Amygdala (tissue), 56 donors: Measurements from ENCODE around the gene CD164L2.

Experiments
- DNase-seq, 56 donors: peaks; one replicate each; lab custom pipeline; 2025; lab: John Stamatoyannopoulos, UW

Gene CD164L2

DNA sequence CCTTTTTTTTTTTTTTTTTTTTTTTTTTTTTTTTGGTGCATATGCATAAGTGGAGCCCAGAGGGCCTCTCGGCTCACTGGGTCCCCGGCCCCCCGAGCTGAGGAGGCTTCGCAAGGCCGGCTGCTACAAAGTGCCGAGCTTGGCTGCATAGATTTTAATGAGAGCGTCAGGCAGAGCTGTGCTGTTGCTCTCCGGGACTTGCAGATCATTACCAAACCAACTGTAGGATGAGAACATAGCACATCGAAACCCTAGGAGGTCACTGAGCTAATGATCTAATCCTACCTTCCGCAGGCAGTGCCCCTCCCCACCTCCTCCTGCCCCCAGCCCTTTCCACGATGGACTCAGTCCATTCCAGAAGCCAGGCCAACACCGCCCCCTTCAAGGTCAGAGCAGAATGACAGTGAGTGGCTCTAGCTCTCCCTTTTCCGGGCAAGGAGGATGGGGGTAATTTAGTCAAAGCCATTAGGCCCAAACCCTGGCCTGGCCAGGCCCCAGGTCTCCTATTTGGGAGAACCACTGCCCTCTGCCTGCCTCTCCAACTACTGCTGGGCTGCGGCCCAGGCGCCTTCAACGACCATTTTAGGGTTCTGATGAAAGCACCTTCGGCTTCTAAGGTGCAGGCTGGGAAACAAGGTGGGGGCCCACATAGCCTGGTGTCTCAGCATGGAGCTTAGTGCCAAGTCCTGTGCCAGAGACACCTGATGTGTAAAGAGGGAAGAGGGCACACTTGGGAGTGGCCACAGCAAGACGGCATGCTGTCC, 22.6 kb upstream of the CD164L2 start:
- DNase-seq: peak in 2 of 56 donors; percentile 32 to 43

DNA sequence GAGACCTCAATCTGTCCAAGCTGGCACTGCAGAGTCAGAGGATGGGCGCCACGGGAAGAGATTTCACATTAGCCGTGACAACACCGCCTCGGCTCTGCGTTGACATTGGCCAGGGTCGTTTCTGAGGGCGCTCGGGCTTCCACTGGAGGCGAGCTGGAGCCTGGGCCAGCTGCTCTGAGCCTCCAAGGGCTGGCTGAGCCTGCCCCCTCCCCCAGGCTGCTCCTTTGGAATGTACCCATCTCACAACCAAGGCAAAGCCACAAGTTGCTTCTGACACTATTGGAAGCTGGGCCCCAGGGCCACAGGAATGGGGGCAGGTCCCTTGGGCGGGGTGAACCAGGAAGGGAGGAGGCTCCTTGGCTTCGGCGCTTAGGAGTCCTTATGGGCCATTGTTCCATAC, 21.9 kb upstream of the CD164L2 start:
- peak in 4 of 56 donors; percentile 9 to 29 (median 14) for DNase-seq

DNA sequence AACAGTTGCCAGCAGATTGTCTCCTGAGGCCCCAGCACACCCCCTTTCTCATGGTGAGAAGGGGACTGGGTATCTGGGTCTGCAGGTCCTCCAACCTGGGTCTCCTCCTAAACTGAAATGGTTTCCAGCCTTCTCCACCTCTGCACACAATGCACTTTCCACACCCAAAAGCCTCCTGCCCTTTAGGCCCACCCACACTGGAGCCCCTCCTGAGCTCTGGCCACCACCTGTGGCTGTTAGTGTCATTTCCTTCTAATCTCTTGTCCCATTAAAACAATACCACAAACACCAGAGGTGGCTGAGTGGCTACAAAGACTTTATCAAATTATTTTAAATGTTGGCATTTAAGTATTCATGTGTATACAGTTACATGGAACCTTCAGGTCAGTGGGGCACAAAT, 20.8 kb upstream of the CD164L2 start:
- no peak for DNase-seq

DNA sequence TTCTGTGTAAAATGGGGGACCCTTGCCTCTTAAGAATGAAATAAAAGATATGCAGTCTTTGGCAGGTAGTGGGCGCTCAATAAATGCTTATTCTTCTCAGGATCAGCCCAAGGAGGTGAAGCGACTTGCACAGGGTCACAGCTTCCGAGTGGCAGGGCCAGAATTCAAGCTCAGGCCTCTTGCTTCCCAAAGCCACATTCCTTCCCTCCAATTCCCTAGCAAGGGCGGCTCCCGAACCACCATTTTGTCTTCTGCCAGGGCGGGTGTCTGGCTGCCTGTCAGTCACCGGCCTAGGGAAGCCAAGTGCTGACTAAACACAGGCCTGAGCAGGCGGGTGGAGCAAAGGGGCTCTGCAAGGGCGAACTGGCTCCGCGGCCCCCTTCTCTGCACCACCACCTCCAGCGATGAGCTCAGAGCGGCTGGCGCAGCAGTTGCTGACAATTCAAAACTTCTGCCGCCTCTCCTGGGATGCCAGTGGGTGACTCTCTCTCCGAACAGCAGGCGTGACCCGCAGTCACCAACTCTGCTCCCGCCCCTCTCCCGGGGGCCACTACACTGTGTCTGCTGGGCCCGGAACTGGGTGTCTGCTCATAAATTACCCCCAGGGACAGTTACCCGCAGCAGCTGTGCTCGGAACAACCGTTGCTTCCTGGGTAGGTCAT, 20.1 kb upstream of the CD164L2 start:
- DNase-seq: peak in 14 of 56 donors; percentile 9 to 48 (median 38)

DNA sequence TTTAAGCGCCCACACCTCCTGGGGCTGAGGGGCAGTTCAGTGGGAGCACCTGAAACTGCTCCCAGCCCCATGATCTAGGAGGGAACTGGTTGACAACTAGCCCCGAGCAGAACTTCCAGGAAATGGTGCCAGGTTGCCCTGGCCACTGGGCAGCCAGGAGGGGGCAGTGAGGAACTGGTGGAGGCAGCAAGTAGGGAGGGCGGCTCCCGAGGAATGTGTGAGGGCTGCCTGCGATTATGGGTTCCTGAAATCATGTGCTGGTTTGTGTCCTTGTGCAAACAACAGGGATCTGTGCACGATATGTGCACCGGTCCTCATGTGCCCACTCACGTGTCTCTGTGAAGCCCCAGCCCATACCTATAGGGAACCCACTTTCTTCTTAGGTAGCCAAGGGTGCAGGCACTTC, 19.2 kb upstream of the CD164L2 start:
- peak in 47 of 56 donors; percentile 14 to 75 (median 48) for DNase-seq

DNA sequence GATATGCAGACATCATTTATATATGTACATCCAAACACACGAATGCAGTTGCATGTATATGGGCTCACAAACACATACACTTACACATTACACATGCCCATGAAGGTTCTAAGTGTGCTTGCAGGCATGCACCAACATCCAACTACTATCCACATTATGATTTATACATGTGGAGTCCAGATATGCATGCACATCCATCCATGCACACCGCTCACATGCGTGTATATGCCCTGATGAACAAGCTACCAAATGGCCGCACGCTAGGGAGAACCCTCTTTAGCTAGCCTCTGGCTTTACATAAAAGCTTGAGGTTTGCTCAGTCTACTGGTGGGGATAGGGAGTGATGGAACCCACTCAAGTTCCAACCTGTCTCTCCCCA, 17.8 kb upstream of the CD164L2 start:
- no peak for DNase-seq

DNA sequence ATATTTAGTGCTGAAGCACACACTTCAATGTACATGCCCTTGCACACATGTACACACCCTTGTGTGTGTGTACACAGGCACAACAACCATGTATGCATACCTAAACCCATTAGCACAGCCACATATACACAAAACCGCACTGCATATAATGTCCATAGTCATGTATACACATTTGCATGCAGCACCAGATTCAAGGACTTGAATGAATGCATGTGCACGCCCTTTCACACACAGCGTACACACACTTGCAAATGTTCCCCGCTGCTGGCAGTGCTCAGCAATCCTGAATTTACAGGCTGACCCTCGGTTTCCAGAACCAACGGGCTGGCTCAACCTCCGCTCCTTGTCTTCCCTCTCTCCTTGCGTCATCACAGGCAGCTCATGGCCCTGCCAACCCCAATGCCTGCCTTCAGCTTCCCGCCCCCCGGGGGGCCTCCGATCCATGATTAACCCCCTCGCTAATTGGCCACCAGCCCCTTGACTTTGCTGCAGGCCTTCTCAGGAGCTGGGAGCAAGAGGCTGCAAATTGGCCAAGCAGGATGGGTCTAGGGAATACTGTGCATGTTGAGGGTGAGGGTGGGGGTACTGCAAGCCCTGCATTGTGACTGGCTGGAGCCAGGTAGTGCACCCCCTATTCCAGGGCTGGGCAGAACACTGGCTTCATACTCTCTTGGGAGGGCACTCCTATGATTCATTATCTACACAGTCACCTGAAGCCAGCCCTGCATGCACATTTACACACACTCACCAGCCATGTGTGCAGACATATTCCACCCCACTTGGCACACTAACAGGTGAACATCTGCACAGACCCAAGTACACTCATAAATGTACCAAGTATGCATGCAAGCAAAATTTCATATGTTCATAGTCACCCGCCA, 17.2 kb upstream of the CD164L2 start:
- DNase-seq: peak in 4 of 56 donors; percentile 15 to 23 (median 20)

DNA sequence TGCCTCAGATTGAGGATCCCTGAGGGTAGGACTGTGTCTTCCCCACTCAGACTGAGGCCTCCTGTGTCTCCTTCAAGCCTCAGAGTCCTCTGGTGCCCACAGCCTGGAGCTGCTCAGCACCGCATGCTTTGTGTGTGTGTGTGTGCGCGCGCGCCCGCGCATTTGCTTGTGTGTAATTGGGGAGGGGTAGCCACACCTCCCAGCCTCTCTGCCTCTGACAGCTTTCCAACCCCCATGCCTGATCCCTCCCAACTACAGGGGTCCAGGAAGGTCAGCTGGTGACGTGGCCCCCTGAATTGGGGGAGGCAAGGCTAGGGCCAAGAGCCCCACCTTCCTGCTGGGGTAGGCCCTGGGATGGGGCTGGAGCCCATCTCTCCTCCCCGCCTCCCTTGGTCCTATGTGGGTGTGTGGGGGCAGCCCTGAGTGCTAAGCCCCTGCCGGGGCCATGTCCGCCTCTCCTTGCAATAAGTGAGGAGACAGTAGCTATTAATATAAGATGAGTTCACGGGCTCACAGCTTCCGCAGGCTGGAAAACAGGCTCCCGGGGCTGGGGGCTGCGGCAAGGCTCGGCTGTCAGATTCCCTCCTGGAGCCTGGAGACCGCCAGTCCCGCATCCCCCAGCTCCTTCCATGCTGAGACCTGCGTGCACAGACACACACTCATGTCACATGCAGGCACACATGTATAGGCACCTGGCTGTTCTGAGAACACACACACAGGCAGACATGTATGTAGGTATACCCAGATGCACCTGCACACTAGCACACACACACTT, 16.3 kb upstream of the CD164L2 start:
- DNase-seq: peak in 3 of 56 donors; percentile 7 to 52 (median 17)

DNA sequence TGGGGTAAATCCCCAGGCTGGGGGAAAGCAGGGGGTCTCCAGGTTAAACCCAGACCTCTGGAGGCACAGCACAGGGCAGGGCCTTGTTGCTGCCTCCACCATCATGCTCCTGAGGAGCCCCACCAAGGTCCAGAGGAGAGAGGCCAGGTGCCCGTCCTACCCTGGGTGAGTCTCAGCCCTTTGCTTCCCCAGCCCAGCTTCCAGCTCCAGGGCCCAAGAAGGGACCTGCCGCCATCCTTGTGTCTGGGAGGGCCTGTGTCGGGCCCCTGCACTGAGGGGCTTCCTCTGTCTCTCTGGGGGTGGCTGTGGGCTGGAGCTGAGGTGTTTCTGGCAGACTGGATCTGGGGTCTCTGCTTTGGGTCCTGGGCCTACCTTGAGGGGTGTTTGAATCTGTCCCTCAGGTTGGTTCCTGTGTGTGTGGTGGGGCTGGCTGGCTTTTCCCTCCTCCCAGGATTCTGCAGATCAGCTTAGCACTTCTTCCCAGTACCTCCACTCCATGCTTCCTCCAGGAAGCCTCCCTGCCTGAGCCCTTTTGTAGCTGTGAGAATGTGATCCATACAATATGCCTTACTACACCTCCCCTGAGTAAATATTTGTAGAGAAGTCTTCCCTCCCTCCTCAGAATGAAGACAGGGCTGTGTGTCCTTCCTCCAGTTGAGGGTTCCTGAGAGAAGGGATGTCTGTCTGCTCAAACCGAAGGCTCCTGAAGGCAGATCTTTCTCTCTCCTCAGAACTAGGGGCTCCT, 15.4 kb upstream of the CD164L2 start:
- DNase-seq: no peak

DNA sequence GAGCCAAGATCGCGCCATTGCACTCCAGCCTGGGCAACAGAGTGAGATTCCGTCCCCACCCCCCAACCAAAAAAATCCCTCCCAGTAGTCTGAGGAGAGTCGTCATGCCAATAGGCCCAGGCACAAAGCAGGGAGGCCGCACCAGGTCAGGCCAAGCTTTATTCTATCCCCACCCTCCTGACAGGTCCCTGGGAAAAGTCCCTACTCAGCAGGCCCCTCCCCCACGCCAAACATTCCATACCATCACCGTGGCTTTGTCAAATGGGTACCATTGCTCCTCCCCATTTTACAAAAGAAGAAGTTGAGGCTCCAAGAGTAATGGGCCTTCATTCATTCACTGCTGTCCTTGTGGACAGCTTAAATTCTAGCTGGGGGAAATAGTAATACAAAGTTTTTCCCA, 14.6 kb upstream of the CD164L2 start:
- DNase-seq: no peak

DNA sequence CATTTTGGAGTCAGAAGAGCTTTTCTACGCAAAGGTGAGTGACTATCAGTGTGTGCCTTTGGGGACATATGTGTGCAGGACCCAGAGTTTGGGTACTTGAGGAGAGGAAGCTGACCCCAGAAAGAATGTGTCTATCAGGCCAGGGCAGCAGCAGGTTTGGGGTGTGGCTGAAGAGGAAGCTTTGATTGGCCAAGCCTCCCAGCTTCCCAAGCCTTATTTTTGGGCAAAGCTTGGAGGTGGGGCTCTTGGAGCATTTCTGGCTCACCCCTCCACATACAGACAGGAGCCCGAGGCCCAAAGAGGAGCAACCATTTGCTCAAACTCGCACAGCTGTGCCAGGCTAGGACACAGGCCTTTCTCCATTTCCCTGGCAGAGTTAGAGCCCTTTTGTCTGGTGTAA, 14.0 kb upstream of the CD164L2 start:
- DNase-seq: no peak

DNA sequence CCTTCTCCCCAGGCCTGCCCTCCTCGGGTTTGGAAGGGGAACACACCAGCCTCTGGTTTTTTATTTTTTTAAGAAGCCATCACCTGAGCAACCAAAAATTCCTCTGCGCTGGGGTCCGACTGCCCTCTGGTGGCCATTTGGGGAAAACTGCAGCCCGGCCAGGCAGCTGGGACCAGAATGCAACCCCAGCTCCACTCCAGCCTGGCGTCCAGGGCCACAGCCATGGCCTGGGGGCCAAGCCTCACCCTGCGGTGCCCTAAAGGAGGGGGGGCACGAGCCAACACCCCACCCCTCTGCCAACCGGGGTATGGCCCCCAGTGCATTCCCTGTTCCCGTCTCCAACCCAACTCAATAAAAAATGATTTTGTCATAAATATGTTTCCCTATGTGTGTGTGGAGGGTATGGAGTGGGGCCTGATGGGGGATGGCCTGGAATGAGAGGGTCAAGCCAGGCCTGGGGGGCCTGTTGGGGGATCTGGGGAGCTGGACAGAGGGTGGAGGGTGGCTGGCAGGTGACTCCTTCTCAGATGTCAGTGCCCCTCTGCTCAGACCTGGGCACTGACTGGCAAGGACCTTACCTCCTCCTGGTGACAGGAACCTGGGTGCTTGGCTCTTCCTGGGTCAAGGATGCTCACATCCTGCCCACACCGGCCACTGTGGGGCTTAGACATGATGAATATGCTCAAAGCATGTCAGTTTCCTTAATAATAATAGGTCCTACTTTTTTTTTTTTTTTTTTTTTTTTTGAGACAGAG, 12.5 kb upstream of the CD164L2 start:
- DNase-seq: peak in 44 of 56 donors; percentile 14 to 80 (median 48)

DNA sequence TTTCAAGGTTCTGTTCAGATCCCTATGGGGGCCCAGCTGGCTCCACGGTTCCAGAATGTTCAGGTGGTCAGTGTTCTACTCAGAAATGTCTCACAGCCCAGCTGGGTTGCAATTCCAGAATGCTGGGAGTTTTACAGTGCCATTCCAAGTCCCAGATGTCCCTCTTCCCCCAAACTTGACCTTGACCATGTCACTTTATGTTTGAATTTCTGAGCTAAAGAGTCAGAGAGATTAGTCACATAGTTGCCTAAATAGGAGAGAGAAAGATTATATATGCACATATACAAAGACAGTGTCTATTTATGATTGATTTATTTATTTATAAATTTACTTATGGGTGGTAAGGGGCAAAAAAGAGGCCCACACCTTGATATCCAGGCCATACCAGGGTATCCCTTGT, 11.8 kb upstream of the CD164L2 start:
- DNase-seq: no peak

DNA sequence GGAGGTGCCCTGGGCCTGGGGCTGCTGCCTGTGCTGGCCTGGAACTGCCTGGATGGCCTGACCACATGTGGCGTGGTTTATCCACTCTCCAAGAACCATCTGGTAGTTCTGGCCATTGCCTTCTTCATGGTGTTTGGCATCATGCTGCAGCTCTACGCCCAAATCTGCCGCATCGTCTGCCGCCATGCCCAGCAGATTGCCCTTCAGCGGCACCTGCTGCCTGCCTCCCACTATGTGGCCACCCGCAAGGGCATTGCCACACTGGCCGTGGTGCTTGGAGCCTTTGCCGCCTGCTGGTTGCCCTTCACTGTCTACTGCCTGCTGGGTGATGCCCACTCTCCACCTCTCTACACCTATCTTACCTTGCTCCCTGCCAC, 11.1 kb upstream of the CD164L2 start:
- no peak for DNase-seq

DNA sequence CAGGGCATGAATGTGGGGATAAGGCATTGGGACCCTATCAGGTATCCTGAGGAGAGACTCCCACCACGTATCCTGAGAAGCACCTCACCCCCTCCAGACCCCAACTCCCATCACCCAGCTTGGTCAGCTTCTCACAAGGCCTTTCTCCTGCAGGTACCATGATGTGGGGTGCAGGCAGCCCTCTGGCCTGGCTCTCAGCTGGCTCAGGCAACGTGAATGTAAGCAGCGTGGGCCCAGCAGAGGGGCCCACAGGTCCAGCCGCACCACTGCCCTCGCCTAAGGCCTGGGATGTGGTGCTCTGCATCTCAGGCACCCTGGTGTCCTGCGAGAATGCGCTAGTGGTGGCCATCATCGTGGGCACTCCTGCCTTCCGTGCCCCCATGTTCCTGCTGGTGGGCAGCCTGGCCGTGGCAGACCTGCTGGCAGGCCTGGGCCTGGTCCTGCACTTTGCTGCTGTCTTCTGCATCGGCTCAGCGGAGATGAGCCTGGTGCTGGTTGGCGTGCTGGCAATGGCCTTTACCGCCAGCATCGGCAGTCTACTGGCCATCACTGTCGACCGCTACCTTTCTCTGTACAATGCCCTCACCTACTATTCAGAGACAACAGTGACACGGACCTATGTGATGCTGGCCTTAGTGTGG, 10.6 kb upstream of the CD164L2 start:
- no peak for DNase-seq

DNA sequence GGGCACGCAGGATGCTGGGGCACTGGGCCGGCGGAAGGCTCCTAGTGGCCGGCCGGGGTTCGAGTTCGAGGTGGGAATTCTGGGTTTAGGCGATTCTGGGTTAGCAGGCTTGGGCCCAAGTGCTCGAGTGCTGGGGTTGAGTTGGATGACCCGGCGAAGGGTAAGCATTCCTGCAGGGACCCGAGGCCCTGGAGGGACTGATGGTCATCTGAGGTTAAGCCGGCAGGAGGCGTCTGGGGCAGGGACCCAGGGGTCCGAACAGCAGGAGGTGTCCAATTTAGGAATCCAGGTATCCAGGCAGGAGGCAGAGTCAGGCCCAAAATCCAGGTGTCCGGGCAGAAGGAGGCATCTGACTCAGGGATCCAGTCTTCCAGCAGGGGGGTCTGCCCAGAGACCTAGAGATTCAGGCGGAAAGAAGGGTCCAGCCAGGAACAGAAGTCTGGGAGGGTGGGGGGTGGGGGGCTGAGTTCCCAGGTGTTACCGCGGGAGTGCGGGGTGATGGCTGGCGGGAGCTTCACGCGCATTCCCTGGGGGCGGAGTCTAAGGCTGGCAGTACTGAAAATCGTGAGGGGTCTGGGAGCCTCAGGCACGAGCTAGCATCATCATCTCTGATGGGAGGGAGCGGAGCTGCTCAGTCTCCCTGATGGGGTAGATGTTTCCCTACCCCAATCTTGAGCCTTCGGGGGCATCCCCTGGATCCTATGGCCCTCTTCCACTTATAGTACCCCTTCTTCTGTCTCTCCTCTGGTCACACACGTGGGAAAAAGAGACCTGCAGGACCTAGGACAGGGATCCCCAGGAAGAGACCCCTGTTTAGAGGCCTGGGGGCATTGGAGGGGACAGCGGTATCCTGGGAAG, 9.9 kb upstream of the CD164L2 start:
- peak in 3 of 56 donors; percentile 19 to 26 (median 24) for DNase-seq

DNA sequence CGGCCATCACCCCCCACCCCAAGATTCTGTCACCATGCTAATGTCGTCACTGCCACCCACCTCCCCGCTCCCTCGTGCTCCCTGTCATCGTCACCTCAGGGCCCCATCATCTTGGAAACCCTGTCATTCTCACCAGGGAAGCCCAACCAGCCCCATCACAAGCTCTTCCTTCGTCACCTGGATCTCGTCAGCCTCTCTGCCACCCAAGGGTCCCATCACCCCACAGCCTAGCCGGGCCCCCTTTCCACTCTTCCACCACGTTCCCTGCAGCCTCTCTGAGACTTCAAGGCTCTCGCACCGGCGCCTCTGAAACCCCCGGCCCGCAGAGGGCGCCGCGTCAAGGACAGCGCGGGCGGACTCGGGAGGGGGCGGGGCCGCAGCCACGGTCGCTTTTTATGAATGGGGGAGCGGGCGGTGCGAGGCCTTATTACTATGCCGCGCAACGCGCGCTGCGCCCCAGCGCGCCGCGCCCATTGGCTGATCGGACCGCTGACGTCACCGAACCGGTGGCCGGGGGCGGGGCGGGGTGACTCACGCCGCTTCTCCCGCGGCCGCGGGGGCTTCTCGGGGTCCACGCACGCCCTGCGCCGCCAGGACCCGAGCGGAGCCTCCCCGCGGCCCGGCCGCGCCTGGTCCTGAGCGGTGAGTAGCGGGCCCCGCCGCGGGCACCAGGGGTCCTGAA, 9.1 kb upstream of the CD164L2 start, which contains the start of gene GPR3:
TSS of gene GPR3 (plus strand) at position 527 of the 682 bp plus-strand sequence. CDS start 1,177 bp downstream, outside the sequence.
- DNase-seq: peak in 54 of 56 donors; percentile 35 to 91 (median 74)
